GM21367 (cell line): ENCODE results near the gene IL17B.

Experiments
- ATAC-seq: cut with Tn5 transposase; IDR thresholded peaks from one replicate; pipeline ENCODE4 v1.9.1; 2021; ENCODE audit not compliant: unreplicated experiment

The IL17B gene

GRCh38 chr5:149380466-149381121 is 1.5 kb upstream of the IL17B start:
- no peak for ATAC-seq

- ATAC-seq: no peak
Measured at GRCh38 chr5:149379818-149380374, 804 bp upstream of the IL17B start.

GRCh38 chr5:149378241-149378820 is 761 bp downstream of the IL17B start:
- ATAC-seq: no peak

GRCh38 chr5:149376711-149377447 is 2.2 kb downstream of the IL17B start:
- ATAC-seq: no peak

GRCh38 chr5:149376104-149376503 is 3.0 kb downstream of the IL17B start:
- ATAC-seq: no peak

- ATAC-seq: no peak
Measured at GRCh38 chr5:149375434-149375833, 3.7 kb downstream of the IL17B start.

- no peak for ATAC-seq
Measured at GRCh38 chr5:149374801-149375200, 4.3 kb downstream of the IL17B start.

GRCh38 chr5:149374303-149374702 is 4.8 kb downstream of the IL17B start:
- ATAC-seq: no peak

GRCh38 chr5:149372932-149373331 is 6.2 kb downstream of the IL17B start:
- no peak for ATAC-seq

- no peak for ATAC-seq
Measured at GRCh38 chr5:149372076-149372795, 6.9 kb downstream of the IL17B start.

- peak; percentile 92 for ATAC-seq
Measured at GRCh38 chr5:149371296-149371962, 7.7 kb downstream of the IL17B start.

- no peak for ATAC-seq
Measured at GRCh38 chr5:149370878-149371277, 8.2 kb downstream of the IL17B start.

- ATAC-seq: no peak
Measured at GRCh38 chr5:149367972-149368645, 11.0 kb downstream of the IL17B start.

GRCh38 chr5:149367249-149367971 is 11.7 kb downstream of the IL17B start:
- ATAC-seq: peak; percentile 59

- ATAC-seq: no peak
Measured at GRCh38 chr5:149366169-149366729, 12.8 kb downstream of the IL17B start.

GRCh38 chr5:149365418-149365817 is 13.7 kb downstream of the IL17B start:
- no peak for ATAC-seq

- no peak for ATAC-seq
Measured at GRCh38 chr5:149364719-149365118, 14.4 kb downstream of the IL17B start.

- ATAC-seq: no peak
Measured at GRCh38 chr5:149363936-149364335, 15.2 kb downstream of the IL17B start.

- ATAC-seq: no peak
Measured at GRCh38 chr5:149363358-149363757, 15.7 kb downstream of the IL17B start.
